SU-DHL-6 (cell line): ENCODE results near the gene ABTB1.

Experiments
- H2AFZ ChIP-seq: fragments of 200-600 bp; sonication (generic); 2 replicates; pipeline ENCODE4 v1.6.1; 2014; ENCODE audit warnings: low read depth, mild to moderate bottlenecking, moderate library complexity, mixed read lengths, antibody characterized with exemption, low read length; ENCODE audit not compliant: severe bottlenecking
- H3F3A ChIP-seq: fragments of 200-600 bp; shearing (Covaris generic); 2 replicates; pipeline ENCODE4 v1.6.0; 2016; ENCODE audit warnings: antibody characterized with exemption, mild to moderate bottlenecking; ENCODE audit not compliant: insufficient read depth
- H3K27ac ChIP-seq: fragments of 200-600 bp; sonication (generic); 2 replicates; pipeline ENCODE4 v1.5.1; 2016; ENCODE audit warnings: low read depth, mild to moderate bottlenecking, low read length, moderate library complexity, mixed read lengths
- H3K27me3 ChIP-seq: fragments of 200-600 bp; sonication (generic), shearing (Covaris generic); 2 replicates; pipeline ENCODE4 v1.6.0; 2014; ENCODE audit warnings: mild to moderate bottlenecking, low read length
- H3K36me3 ChIP-seq: fragments of 200-600 bp; sonication (generic); 2 replicates; pipeline ENCODE4 v1.6.1; 2014; ENCODE audit warnings: mild to moderate bottlenecking, low read length, mixed read lengths
- H3K4me2 ChIP-seq: fragments of 300-600, 200-600 bp; shearing (Covaris generic), sonication (generic); 2 replicates; pipeline ENCODE4 v1.6.0; 2014; ENCODE audit warnings: low read length, low read depth, mild to moderate bottlenecking; ENCODE audit not compliant: poor library complexity, severe bottlenecking
- H3K4me3 ChIP-seq: fragments of 200-600 bp; sonication (generic); 2 replicates; pipeline ENCODE4 v1.5.1; 2014; ENCODE audit warnings: antibody characterized with exemption, low read length, mild to moderate bottlenecking, mixed read lengths; ENCODE audit not compliant: insufficient read depth, poor library complexity, severe bottlenecking
- H3K79me2 ChIP-seq: fragments of 200-600 bp; sonication (generic); 2 replicates; pipeline ENCODE4 v1.6.1; 2014; ENCODE audit warnings: mild to moderate bottlenecking, low read length, moderate library complexity; ENCODE audit not compliant: insufficient read depth
- H3K9ac ChIP-seq: fragments of 200-600 bp; sonication (generic); 2 replicates; pipeline ENCODE4 v1.7.0; 2014; ENCODE audit warnings: mild to moderate bottlenecking, low read length
- H3K9me2 ChIP-seq: fragments of 200-600 bp; sonication (generic); replicated peaks from 2 replicates; pipeline ENCODE4 v1.6.1; 2014; ENCODE audit warnings: low read length; ENCODE audit not compliant: insufficient read depth
- H3K9me3 ChIP-seq: fragments of 200-600 bp; sonication (generic); 2 replicates; pipeline ENCODE4 v1.6.1; 2014; ENCODE audit warnings: low read length, mixed read lengths; ENCODE audit not compliant: insufficient read depth
- H4K20me1 ChIP-seq: fragments of 200-600 bp; sonication (generic); 2 replicates; pipeline ENCODE4 v1.6.1; 2014; ENCODE audit warnings: low read depth, mild to moderate bottlenecking, antibody characterized with exemption, low read length, moderate library complexity, mixed read lengths
- CTCF ChIP-seq: fragments of 200-600 bp; sonication (generic); IDR thresholded peaks from one replicate; pipeline ENCODE4 v1.5.1; 2017; ENCODE audit warnings: antibody characterized with exemption, mild to moderate bottlenecking, low read length, moderate library complexity; ENCODE audit not compliant: insufficient read depth, poor library complexity, severe bottlenecking
- EZH2phosphoT487 ChIP-seq: fragments of 200-600 bp; sonication (generic), shearing (Covaris generic); conservative IDR thresholded peaks from 2 replicates; pipeline ENCODE4 v1.6.1; 2018; ENCODE audit warnings: mild to moderate bottlenecking, antibody characterized with exemption, low read length, moderate library complexity, mixed read lengths

The ABTB1 gene

GRCh38 chr3:127726894-127727293, 54.1 kb downstream of the ABTB1 start:
- no peaks in the 10 kb centered on the region for H3F3A ChIP-seq
- TF ChIP-seq CTCF, result no peak
- no peak for TF ChIP-seq EZH2phosphoT487
- H3K79me2 ChIP-seq, result no peaks in the 10 kb centered on the region

GRCh38 chr3:127728417-127729015, 55.8 kb downstream of the ABTB1 start:
- no peaks in the 10 kb centered on the region for H3K27me3 ChIP-seq
- H3K27ac ChIP-seq, result no peak overlapping the region
- no peak overlapping the region for H3K9ac ChIP-seq
- H2AFZ ChIP-seq, result no peak overlapping the region
- H3K4me2 ChIP-seq, result no peak overlapping the region
- H3K9me2 ChIP-seq, result no peaks in the 10 kb centered on the region
- H3K36me3 ChIP-seq, result no peaks in the 10 kb centered on the region
- no peaks in the 10 kb centered on the region for H3K79me2 ChIP-seq
- no peak overlapping the region for H3K4me3 ChIP-seq
- H3K9me3 ChIP-seq, result no peaks in the 10 kb centered on the region
- no peaks in the 10 kb centered on the region for H3F3A ChIP-seq
- no peak for TF ChIP-seq EZH2phosphoT487
- no peak for TF ChIP-seq CTCF
- no peaks in the 10 kb centered on the region for H4K20me1 ChIP-seq

More at GRCh38 chr3:127726894-127727293, 54.1 kb downstream of the ABTB1 start:
- no peaks in the 10 kb centered on the region for H3K27me3 ChIP-seq
- H3K36me3 ChIP-seq, result no peaks in the 10 kb centered on the region
- no peak overlapping the region for H2AFZ ChIP-seq
- no peak overlapping the region for H3K27ac ChIP-seq
- no peak overlapping the region for H3K4me2 ChIP-seq
- no peak overlapping the region for H3K4me3 ChIP-seq
- H3K9me3 ChIP-seq, result no peaks in the 10 kb centered on the region
- no peaks in the 10 kb centered on the region for H3K9me2 ChIP-seq
- no peak overlapping the region for H3K9ac ChIP-seq
- no peaks in the 10 kb centered on the region for H4K20me1 ChIP-seq

GRCh38 chr3:127729556-127730056, 56.9 kb downstream of the ABTB1 start:
- no peaks in the 10 kb centered on the region for H3K27me3 ChIP-seq
- TF ChIP-seq EZH2phosphoT487 (no peak), CTCF (no peak)
- H3K79me2 ChIP-seq, result no peaks in the 10 kb centered on the region
- no peak overlapping the region for H3K4me3 ChIP-seq
- H3K9me2 ChIP-seq, result no peaks in the 10 kb centered on the region
- no peak overlapping the region for H3K9ac ChIP-seq
- H4K20me1 ChIP-seq, result no peaks in the 10 kb centered on the region
- H3K27ac ChIP-seq, result no peak overlapping the region
- no peak overlapping the region for H3K4me2 ChIP-seq
- H2AFZ ChIP-seq, result no peak overlapping the region
- H3K9me3 ChIP-seq, result no peaks in the 10 kb centered on the region
- H3K36me3 ChIP-seq, result no peaks in the 10 kb centered on the region
- H3F3A ChIP-seq, result no peaks in the 10 kb centered on the region
